Esophagus squamous epithelium (tissue), 5 donors: ENCODE measurements around the gene NEUROG1. TPM values are rescaled to one million over a fixed set of nuclear protein-coding genes. Genes with fewer than 3 reads are reported as not detected.
A peak's percentile ranks its signal among the peaks of the same experiment; 100 is the strongest.

Experiments used
- DNase-seq: peaks from one replicate; lab custom pipeline; 2025; lab: John Stamatoyannopoulos, UW
- H3K27ac ChIP-seq, 4 donors: fragments of 200-600 bp; sonication (generic); one replicate each; pipeline ENCODE4 v1.5.1; 2016 to 2019; ENCODE audit warnings: mild to moderate bottlenecking in 1 of 4
- H3K27me3 ChIP-seq, 4 donors: fragments of 200-600 bp; sonication (generic); 1 replicate in 3 of 4; 2 replicates in 1 of 4; pipeline versions ENCODE4 v1.5.1 to v1.6.0; 2017 to 2021; ENCODE audit warnings: antibody characterized with exemption in 1 of 4
- H3K36me3 ChIP-seq, 3 donors: fragments of 200-600 bp; sonication (generic); one replicate each; pipeline ENCODE4 v1.5.1; 2016 to 2019
- H3K4me1 ChIP-seq, 3 donors: fragments of 200-600 bp; sonication (generic); one replicate each; pipeline ENCODE4 v1.5.1; 2017 to 2019
- H3K4me3 ChIP-seq, 4 donors: fragments of 200-600 bp; sonication (generic); 1 replicate in 3 of 4; 2 replicates in 1 of 4; pipeline ENCODE4 v1.5.1; 2016 to 2019; ENCODE audit warnings: mild to moderate bottlenecking in 2 of 4, moderate library complexity in 1 of 4
- H3K9me3 ChIP-seq, 3 donors: fragments of 200-600 bp; sonication (generic); one replicate each; pipeline ENCODE4 v1.5.1; 2016 to 2019
- CTCF ChIP-seq, 6 experiments: fragments of 450-650 bp in 4 of 6; fragments of 200-600 bp in 2 of 6; sonication (generic) in 2 of 6; IDR thresholded peaks; one replicate each; pipeline ENCODE4 v1.5.1; 2016 to 2019; ENCODE audit warnings: antibody characterized with exemption in 6 of 6, mild to moderate bottlenecking in 4 of 6, moderate library complexity in 4 of 6
- POLR2A ChIP-seq, 4 donors: fragments of 450-650 bp; IDR thresholded peaks; one replicate each; pipeline ENCODE4 v1.6.1; 2017; ENCODE audit warnings: antibody characterized with exemption in 4 of 4, mild to moderate bottlenecking in 4 of 4, moderate library complexity in 3 of 4
- WGBS, 2 donors: methylation state at CpG; one replicate each; pipeline ENCODE4 v1.1.5; 2018; 5-methylcytosine and 5-hydroxymethylcytosine counted together
- intact Hi-C: fragments of 100-400 bp; cut with DNase I; formaldehyde crosslinking; loops from one replicate; pipeline ENCODE4 v1.15.0; 2022
- total RNA-seq, 4 donors: library from RNA; depleted of rRNA; stranded (reverse); fragments of >200 nt; gene quantifications; one replicate each; pipeline ENCODE4 v1.1.0, GENCODE V29; 2016
- donor health status: DM: yes; HTN: yes; CAD: no.

Gene NEUROG1
- total RNA-seq, 4 donors from 2014 or later, result not detected

- no peak overlapping the region for H3K4me3 ChIP-seq
- 69 to 72% methylated on average over 9 to 10 of the region's 11 CpGs for WGBS, 2 donors
- intact Hi-C loops, result no loop called here
- peaks cover 0 to 63% (median 0%) of the 10 kb centered on the region in 4 donors for H3K27me3 ChIP-seq
- TF ChIP-seq CTCF (IDR thresholded peaks at IDR 0.05), result no peak
- H3K27ac ChIP-seq, result no peak overlapping the region
- H3K36me3 ChIP-seq, result no peaks in the 10 kb centered on the region
- H3K4me1 ChIP-seq, result peaks cover 0 to 13% (median 0%) of the 10 kb centered on the region in 3 donors
- H3K9me3 ChIP-seq, result no peaks in the 10 kb centered on the region
- no peak for DNase-seq
These were observed 21.5 kb upstream of the NEUROG1 start for GRCh38 chr5:135557076-135557838.

DNA sequence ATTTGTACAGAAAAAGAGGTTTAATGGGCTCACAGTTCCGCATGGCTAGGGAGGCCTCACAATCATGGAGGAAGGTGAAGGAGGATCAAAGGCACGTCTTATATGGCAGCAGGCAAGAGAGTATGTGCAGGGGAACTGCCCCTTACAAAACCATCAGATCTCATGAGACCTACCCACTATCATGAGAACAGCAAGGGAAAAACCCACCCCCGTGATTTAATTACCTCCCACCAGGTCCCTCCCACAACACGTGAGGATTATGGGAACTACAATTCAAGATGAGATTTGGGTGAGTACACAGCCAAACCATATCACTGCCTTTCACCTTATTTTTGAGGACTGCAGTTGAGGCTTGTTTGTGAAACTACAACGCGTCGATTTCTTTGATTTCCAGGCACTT, 20.9 kb upstream of the NEUROG1 start:
- no peaks in the 10 kb centered on the region for H3K36me3 ChIP-seq
- TF ChIP-seq CTCF (IDR thresholded peaks at IDR 0.05), result no peak
- no peak for TF ChIP-seq POLR2A (IDR thresholded peaks at IDR 0.05)
- 83 to 85% methylated on average over 7 of the region's 7 CpGs for WGBS, 2 donors
- peaks cover 0 to 13% (median 0%) of the 10 kb centered on the region in 3 donors for H3K4me1 ChIP-seq
- H3K27ac ChIP-seq, result no peak overlapping the region
- intact Hi-C loops, result no loop called here
- peaks cover 0 to 68% (median 0%) of the 10 kb centered on the region in 4 donors for H3K27me3 ChIP-seq
- no peak overlapping the region for H3K4me3 ChIP-seq
- DNase-seq, result no peak
- H3K9me3 ChIP-seq, result no peaks in the 10 kb centered on the region

DNA sequence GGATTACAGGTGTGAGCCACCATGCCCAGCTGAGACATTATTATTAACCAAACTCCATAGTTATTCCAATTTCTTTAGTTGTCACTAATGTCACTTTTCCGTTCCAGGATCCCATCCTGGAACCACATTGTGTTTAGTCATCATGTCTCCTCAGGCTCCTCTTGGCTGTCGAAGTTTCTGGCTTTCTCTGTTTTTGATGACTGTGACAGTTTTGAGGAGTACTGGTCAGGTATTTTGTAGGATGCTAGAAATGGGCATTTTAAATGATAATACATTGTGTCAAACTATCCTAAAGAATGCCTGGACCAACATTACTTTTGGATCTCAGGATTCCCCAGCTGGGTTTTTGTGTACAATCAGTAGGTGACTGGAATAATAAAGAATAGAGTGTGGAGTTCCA, 19.8 kb upstream of the NEUROG1 start:
- Histone ChIP-seq H3K4me3 (no peak overlapping the region), H3K4me1 (peaks cover 0 to 6% (median 0%) of the 10 kb centered on the region in 3 donors), H3K27ac (no peak overlapping the region), H3K9me3 (no peaks in the 10 kb centered on the region), H3K36me3 (no peaks in the 10 kb centered on the region), H3K27me3 (peaks cover 0 to 75% (median 0%) of the 10 kb centered on the region in 4 donors)
- WGBS, 2 donors, result 78 to 83% methylated on average over 2 of the region's 2 CpGs
- intact Hi-C loops, result no loop called here
- no peak for TF ChIP-seq POLR2A (IDR thresholded peaks at IDR 0.05)
- TF ChIP-seq CTCF (IDR thresholded peaks at IDR 0.05), result no peak
- no peak for DNase-seq

GRCh38 chr5:135553688-135554462, 18.1 kb upstream of the NEUROG1 start:
- WGBS, 2 donors, result 8 to 11% methylated on average over 8 of the region's 8 CpGs
- H3K36me3 ChIP-seq, result no peaks in the 10 kb centered on the region
- H3K4me3 ChIP-seq, result peak overlapping the region in 2 of 4 donors; percentile 29 to 40
- TF ChIP-seq CTCF (IDR thresholded peaks at IDR 0.05) (peak; percentile 13 to 66 (median 44)), POLR2A (IDR thresholded peaks at IDR 0.05) (no peak)
- intact Hi-C loops, result loop anchor here (2.0 kb wide), 1 partner anchor 85 kb away; no protein-coding TSS in a partner anchor
- DNase-seq, result no peak
- no peaks in the 10 kb centered on the region for H3K9me3 ChIP-seq
- peaks cover 0 to 78% (median 0%) of the 10 kb centered on the region in 4 donors for H3K27me3 ChIP-seq
- H3K4me1 ChIP-seq, result peaks cover 0 to 6% (median 0%) of the 10 kb centered on the region in 3 donors
- no peak overlapping the region for H3K27ac ChIP-seq
